WTC11 (cell line): ENCODE data around the gene RUNX1. TPM values are rescaled to one million over a fixed set of nuclear protein-coding genes. Genes with fewer than 3 reads are reported as not detected.

Experiments
- ATAC-seq: fragments of 200-7000 bp; cut with Tn5 transposase; 2 replicates; pipeline ENCODE4 v1.10.0; 2021; ENCODE audit warnings: mild to moderate bottlenecking, moderate library complexity
- CTCF ChIA-PET: fragments of 300-600 bp; sonication (Branson Sonifier 250); formaldehyde crosslinking; loops from one replicate; lab custom pipeline; 2021; ENCODE audit warnings: antibody characterized with exemption; lab: Charles Lee
- POLR2A ChIA-PET: fragments of 350-600 bp; sonication (Branson Sonifier 250); formaldehyde crosslinking; loops from one replicate; lab custom pipeline; 2021; ENCODE audit warnings: antibody characterized with exemption; lab: Charles Lee
- DNase-seq: peaks from one replicate; pipeline ENCODE4 v3.0.0; 2021; ENCODE audit warnings: low spot score
- H3K27ac Mint-ChIP-seq: 2 replicates; pipeline ENCODE4 v1.8.0; 2021; ENCODE audit warnings: mixed read lengths
- H3K27me3 Mint-ChIP-seq: 2 replicates; pipeline ENCODE4 v1.8.0; 2021; ENCODE audit warnings: low read depth, mild to moderate bottlenecking, moderate library complexity, mixed read lengths
- H3K36me3 Mint-ChIP-seq: 2 replicates; pipeline ENCODE4 v1.8.0; 2021; ENCODE audit warnings: mixed read lengths
- H3K4me1 Mint-ChIP-seq: 2 replicates; pipeline ENCODE4 v1.8.0; 2022; ENCODE audit warnings: mixed read lengths
- H3K4me3 Mint-ChIP-seq: 2 replicates; pipeline ENCODE4 v1.8.0; 2021; ENCODE audit warnings: mild to moderate bottlenecking, moderate library complexity, mixed read lengths
- H3K9me3 Mint-ChIP-seq: 2 replicates; pipeline ENCODE4 v1.8.0; 2021; ENCODE audit warnings: mixed read lengths
- ATF1 ChIP-seq: sonication (generic); formaldehyde crosslinking; IDR thresholded peaks from 2 replicates; pipeline ENCODE4 v1.8.1; 2023; ENCODE audit warnings: mild to moderate bottlenecking, moderate library complexity, missing genetic modification reagents
- CREM ChIP-seq: sonication (generic); formaldehyde crosslinking; IDR thresholded peaks from 2 replicates; pipeline ENCODE4 v1.8.1; 2022; ENCODE audit warnings: mild to moderate bottlenecking, missing genetic modification reagents, moderate library complexity
- ELF4 ChIP-seq: sonication (generic); formaldehyde crosslinking; IDR thresholded peaks from 2 replicates; pipeline ENCODE4 v1.8.1; 2022; ENCODE audit warnings: low read depth, mild to moderate bottlenecking, moderate library complexity, missing genetic modification reagents
- EMX1 ChIP-seq: fragments of 250-450 bp; sonication (Bioruptor Pico); IDR thresholded peaks from 2 replicates; pipeline ENCODE4 v1.8.0; 2021; ENCODE audit warnings: mild to moderate bottlenecking
- FOXK1 ChIP-seq: sonication (generic); formaldehyde crosslinking; IDR thresholded peaks from 2 replicates; pipeline ENCODE4 v1.8.0; 2022; ENCODE audit warnings: mild to moderate bottlenecking, moderate library complexity, missing genetic modification reagents
- GRHL2 ChIP-seq: fragments of 250-450 bp; sonication (Bioruptor Pico); IDR thresholded peaks from 2 replicates; pipeline ENCODE4 v1.8.0; 2022; ENCODE audit warnings: mild to moderate bottlenecking, moderate library complexity; ENCODE audit not compliant: insufficient replicate concordance, severe bottlenecking
- KAT7 ChIP-seq: sonication (generic); formaldehyde crosslinking; IDR thresholded peaks from 2 replicates; pipeline ENCODE4 v1.8.1; 2023; ENCODE audit warnings: missing genetic modification reagents, mild to moderate bottlenecking, borderline replicate concordance
- NFE2L1 ChIP-seq: sonication (generic); formaldehyde crosslinking; IDR thresholded peaks from 2 replicates; pipeline ENCODE4 v1.8.1; 2023; ENCODE audit warnings: missing genetic modification reagents
- NFYB ChIP-seq: sonication (generic); formaldehyde crosslinking; conservative IDR thresholded peaks from 2 replicates; pipeline ENCODE4 v1.8.0; 2022; ENCODE audit warnings: low read depth, missing genetic modification reagents
- NR1H2 ChIP-seq: sonication (generic); formaldehyde crosslinking; IDR thresholded peaks from 2 replicates; pipeline ENCODE4 v1.9.0; 2021; ENCODE audit warnings: mild to moderate bottlenecking, moderate library complexity, missing genetic modification reagents
- SP1 ChIP-seq: sonication (generic); formaldehyde crosslinking; conservative IDR thresholded peaks from 2 replicates; pipeline ENCODE4 v1.8.1; 2022; ENCODE audit warnings: missing genetic modification reagents
- TP53 ChIP-seq: sonication (generic); formaldehyde crosslinking; IDR thresholded peaks from 2 replicates; pipeline ENCODE4 v1.8.1; 2023; ENCODE audit warnings: mild to moderate bottlenecking, missing genetic modification reagents
- ZNF263 ChIP-seq: sonication (generic); formaldehyde crosslinking; IDR thresholded peaks from 2 replicates; pipeline ENCODE4 v1.8.1; 2022; ENCODE audit warnings: low read depth, mild to moderate bottlenecking, moderate library complexity, missing genetic modification reagents
- total RNA-seq: library from RNA; stranded (reverse); gene quantifications from 3 replicates; pipeline ENCODE4 v1.2.3, GENCODE V29; 2021
- TF ChIP-seq, protein P1 (sequence below): sonication (generic); formaldehyde crosslinking; IDR thresholded peaks from 2 replicates; pipeline ENCODE4 v1.8.0; 2022; ENCODE audit warnings: mild to moderate bottlenecking, missing genetic modification reagents
- TF ChIP-seq, protein P2 (sequence below): sonication (generic); formaldehyde crosslinking; IDR thresholded peaks from 2 replicates; pipeline ENCODE4 v1.8.0; 2023; ENCODE audit warnings: missing genetic modification reagents, mild to moderate bottlenecking, borderline replicate concordance
- TF ChIP-seq, protein P3 (sequence below): sonication (generic); formaldehyde crosslinking; IDR thresholded peaks from 2 replicates; pipeline ENCODE4 v1.8.0; 2023; ENCODE audit warnings: missing genetic modification reagents
- TF ChIP-seq, protein P4 (sequence below): sonication (generic); formaldehyde crosslinking; conservative IDR thresholded peaks from 2 replicates; pipeline ENCODE4 v1.8.1; 2022; ENCODE audit warnings: mild to moderate bottlenecking, missing genetic modification reagents
- TF ChIP-seq, protein P5 (sequence below): sonication (generic); formaldehyde crosslinking; IDR thresholded peaks from 2 replicates; pipeline ENCODE4 v1.8.1; 2023; ENCODE audit warnings: mild to moderate bottlenecking, missing genetic modification reagents, borderline replicate concordance
- TF ChIP-seq, protein P6 (sequence below): fragments of 250-450 bp; sonication (Bioruptor Pico); IDR thresholded peaks from 2 replicates; pipeline ENCODE4 v1.9.0; 2021; ENCODE audit warnings: mild to moderate bottlenecking, borderline replicate concordance

The RUNX1 gene
- total RNA-seq, 1 experiment from 2014 or later = 2.2 TPM

DNA sequence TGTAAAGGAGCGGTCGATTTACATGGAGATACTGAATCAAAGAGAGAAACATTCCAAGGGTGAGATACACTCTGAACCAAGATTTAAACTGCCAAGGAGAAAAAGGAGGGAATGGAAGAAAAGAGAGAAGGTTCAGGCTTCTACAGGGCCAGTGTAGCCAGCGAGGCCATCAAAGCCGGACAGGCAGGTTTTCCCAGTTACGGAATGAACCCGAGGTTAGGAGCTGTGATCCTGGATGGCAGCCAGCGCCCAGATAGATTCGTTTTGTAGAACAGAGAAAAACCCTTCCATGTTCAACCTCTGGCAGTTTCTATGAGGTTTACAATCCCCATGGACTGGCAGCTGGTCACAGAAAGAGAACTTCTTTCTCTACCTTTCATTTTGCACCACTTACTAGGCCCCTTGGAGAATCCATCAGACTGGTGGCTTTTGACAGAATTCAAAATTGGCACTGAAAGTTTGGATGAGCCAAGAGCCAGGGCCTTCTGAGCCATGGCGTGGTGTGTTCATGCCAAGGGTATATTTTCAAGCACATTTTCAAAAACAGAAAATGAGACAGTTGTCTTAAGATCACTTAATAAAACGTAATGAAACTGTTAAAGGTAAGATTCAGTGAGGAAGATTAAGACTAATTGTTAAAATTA is 171.5 kb downstream of the RUNX1 start:
- no peak for TF ChIP-seq NR1H2
- no peak for TF ChIP-seq TP53 (CRISPR knock-in tag)
- TF ChIP-seq KAT7 = no peak
- TF ChIP-seq, protein P1, sequence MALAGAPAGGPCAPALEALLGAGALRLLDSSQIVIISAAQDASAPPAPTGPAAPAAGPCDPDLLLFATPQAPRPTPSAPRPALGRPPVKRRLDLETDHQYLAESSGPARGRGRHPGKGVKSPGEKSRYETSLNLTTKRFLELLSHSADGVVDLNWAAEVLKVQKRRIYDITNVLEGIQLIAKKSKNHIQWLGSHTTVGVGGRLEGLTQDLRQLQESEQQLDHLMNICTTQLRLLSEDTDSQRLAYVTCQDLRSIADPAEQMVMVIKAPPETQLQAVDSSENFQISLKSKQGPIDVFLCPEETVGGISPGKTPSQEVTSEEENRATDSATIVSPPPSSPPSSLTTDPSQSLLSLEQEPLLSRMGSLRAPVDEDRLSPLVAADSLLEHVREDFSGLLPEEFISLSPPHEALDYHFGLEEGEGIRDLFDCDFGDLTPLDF (CRISPR knock-in tag) = no peak
- no peak for TF ChIP-seq NFE2L1
- no peak for TF ChIP-seq EMX1 (CRISPR knock-in tag)
- no peak for TF ChIP-seq NFYB (CRISPR knock-in tag)
- no peak for TF ChIP-seq GRHL2
- TF ChIP-seq, protein P2, sequence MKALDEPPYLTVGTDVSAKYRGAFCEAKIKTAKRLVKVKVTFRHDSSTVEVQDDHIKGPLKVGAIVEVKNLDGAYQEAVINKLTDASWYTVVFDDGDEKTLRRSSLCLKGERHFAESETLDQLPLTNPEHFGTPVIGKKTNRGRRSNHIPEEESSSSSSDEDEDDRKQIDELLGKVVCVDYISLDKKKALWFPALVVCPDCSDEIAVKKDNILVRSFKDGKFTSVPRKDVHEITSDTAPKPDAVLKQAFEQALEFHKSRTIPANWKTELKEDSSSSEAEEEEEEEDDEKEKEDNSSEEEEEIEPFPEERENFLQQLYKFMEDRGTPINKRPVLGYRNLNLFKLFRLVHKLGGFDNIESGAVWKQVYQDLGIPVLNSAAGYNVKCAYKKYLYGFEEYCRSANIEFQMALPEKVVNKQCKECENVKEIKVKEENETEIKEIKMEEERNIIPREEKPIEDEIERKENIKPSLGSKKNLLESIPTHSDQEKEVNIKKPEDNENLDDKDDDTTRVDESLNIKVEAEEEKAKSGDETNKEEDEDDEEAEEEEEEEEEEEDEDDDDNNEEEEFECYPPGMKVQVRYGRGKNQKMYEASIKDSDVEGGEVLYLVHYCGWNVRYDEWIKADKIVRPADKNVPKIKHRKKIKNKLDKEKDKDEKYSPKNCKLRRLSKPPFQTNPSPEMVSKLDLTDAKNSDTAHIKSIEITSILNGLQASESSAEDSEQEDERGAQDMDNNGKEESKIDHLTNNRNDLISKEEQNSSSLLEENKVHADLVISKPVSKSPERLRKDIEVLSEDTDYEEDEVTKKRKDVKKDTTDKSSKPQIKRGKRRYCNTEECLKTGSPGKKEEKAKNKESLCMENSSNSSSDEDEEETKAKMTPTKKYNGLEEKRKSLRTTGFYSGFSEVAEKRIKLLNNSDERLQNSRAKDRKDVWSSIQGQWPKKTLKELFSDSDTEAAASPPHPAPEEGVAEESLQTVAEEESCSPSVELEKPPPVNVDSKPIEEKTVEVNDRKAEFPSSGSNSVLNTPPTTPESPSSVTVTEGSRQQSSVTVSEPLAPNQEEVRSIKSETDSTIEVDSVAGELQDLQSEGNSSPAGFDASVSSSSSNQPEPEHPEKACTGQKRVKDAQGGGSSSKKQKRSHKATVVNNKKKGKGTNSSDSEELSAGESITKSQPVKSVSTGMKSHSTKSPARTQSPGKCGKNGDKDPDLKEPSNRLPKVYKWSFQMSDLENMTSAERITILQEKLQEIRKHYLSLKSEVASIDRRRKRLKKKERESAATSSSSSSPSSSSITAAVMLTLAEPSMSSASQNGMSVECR (CRISPR knock-in tag) = no peak
- no peak for TF ChIP-seq SP1
- TF ChIP-seq ATF1 (CRISPR knock-in tag) = no peak
- TF ChIP-seq, protein P3, sequence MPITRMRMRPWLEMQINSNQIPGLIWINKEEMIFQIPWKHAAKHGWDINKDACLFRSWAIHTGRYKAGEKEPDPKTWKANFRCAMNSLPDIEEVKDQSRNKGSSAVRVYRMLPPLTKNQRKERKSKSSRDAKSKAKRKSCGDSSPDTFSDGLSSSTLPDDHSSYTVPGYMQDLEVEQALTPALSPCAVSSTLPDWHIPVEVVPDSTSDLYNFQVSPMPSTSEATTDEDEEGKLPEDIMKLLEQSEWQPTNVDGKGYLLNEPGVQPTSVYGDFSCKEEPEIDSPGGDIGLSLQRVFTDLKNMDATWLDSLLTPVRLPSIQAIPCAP (CRISPR knock-in tag) = no peak
- TF ChIP-seq, protein P4, sequence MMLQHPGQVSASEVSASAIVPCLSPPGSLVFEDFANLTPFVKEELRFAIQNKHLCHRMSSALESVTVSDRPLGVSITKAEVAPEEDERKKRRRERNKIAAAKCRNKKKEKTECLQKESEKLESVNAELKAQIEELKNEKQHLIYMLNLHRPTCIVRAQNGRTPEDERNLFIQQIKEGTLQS (CRISPR knock-in tag) = no peak
- TF ChIP-seq FOXK1 (CRISPR knock-in tag) = no peak
- Mint-ChIP-seq H3K4me3 (no peak overlapping the region), H3K36me3 (no peaks in the 10 kb centered on the region), H3K27ac (no peak overlapping the region), H3K4me1 (0 out of 2 replicates have a peak, but pooled peaks cover 3% of the 10 kb centered on the region), H3K9me3 (no peaks in the 10 kb centered on the region), H3K27me3 (peaks cover 21% of the 10 kb centered on the region)
- DNase-seq (no peak), ATAC-seq (no peak)
- POLR2A ChIA-PET = no interaction called here
- CTCF ChIA-PET = interaction anchor here (1.1 kb wide), 1 partner anchor 12 kb away, joined by 6 read pairs; no protein-coding TSS in a partner anchor

DNA sequence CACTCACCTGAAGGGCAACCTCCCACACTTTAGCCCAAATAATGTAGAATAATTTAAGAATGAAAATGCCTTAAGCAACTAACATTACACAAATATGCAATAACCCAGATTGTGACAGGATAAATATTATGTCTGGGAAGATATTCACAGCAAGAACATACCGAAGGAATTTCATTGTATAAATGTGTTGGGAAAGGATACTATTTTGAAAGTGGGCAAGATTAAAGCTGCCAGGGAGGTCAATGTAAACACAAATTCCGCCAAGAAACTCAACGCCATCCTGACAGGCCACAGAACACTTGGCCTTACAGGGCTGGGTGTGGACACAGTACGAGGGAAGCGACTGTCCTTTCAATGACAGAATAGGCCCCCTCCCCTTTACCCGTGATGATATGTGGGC is 173.3 kb downstream of the RUNX1 start:
- no peaks in the 10 kb centered on the region for H3K9me3 Mint-ChIP-seq
- ChIA-PET POLR2A (no interaction called here), CTCF (no interaction called here)
- H3K27me3 Mint-ChIP-seq = peaks cover 12% of the 10 kb centered on the region
- H3K4me1 Mint-ChIP-seq = 0 out of 2 replicates have a peak, but pooled peaks cover 3% of the 10 kb centered on the region
- H3K36me3 Mint-ChIP-seq = no peaks in the 10 kb centered on the region
- no peak overlapping the region for H3K4me3 Mint-ChIP-seq
- DNase-seq (no peak), ATAC-seq (no peak)
- no peak overlapping the region for H3K27ac Mint-ChIP-seq
- TF ChIP-seq GRHL2 = no peak
- TF ChIP-seq ELF4 (CRISPR knock-in tag) = no peak
- no peak for TF ChIP-seq ZNF263 (CRISPR knock-in tag)
- TF ChIP-seq, protein P5, sequence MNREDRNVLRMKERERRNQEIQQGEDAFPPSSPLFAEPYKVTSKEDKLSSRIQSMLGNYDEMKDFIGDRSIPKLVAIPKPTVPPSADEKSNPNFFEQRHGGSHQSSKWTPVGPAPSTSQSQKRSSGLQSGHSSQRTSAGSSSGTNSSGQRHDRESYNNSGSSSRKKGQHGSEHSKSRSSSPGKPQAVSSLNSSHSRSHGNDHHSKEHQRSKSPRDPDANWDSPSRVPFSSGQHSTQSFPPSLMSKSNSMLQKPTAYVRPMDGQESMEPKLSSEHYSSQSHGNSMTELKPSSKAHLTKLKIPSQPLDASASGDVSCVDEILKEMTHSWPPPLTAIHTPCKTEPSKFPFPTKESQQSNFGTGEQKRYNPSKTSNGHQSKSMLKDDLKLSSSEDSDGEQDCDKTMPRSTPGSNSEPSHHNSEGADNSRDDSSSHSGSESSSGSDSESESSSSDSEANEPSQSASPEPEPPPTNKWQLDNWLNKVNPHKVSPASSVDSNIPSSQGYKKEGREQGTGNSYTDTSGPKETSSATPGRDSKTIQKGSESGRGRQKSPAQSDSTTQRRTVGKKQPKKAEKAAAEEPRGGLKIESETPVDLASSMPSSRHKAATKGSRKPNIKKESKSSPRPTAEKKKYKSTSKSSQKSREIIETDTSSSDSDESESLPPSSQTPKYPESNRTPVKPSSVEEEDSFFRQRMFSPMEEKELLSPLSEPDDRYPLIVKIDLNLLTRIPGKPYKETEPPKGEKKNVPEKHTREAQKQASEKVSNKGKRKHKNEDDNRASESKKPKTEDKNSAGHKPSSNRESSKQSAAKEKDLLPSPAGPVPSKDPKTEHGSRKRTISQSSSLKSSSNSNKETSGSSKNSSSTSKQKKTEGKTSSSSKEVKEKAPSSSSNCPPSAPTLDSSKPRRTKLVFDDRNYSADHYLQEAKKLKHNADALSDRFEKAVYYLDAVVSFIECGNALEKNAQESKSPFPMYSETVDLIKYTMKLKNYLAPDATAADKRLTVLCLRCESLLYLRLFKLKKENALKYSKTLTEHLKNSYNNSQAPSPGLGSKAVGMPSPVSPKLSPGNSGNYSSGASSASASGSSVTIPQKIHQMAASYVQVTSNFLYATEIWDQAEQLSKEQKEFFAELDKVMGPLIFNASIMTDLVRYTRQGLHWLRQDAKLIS (CRISPR knock-in tag) = no peak
- no peak for TF ChIP-seq NFYB (CRISPR knock-in tag)
- TF ChIP-seq, protein P6, sequence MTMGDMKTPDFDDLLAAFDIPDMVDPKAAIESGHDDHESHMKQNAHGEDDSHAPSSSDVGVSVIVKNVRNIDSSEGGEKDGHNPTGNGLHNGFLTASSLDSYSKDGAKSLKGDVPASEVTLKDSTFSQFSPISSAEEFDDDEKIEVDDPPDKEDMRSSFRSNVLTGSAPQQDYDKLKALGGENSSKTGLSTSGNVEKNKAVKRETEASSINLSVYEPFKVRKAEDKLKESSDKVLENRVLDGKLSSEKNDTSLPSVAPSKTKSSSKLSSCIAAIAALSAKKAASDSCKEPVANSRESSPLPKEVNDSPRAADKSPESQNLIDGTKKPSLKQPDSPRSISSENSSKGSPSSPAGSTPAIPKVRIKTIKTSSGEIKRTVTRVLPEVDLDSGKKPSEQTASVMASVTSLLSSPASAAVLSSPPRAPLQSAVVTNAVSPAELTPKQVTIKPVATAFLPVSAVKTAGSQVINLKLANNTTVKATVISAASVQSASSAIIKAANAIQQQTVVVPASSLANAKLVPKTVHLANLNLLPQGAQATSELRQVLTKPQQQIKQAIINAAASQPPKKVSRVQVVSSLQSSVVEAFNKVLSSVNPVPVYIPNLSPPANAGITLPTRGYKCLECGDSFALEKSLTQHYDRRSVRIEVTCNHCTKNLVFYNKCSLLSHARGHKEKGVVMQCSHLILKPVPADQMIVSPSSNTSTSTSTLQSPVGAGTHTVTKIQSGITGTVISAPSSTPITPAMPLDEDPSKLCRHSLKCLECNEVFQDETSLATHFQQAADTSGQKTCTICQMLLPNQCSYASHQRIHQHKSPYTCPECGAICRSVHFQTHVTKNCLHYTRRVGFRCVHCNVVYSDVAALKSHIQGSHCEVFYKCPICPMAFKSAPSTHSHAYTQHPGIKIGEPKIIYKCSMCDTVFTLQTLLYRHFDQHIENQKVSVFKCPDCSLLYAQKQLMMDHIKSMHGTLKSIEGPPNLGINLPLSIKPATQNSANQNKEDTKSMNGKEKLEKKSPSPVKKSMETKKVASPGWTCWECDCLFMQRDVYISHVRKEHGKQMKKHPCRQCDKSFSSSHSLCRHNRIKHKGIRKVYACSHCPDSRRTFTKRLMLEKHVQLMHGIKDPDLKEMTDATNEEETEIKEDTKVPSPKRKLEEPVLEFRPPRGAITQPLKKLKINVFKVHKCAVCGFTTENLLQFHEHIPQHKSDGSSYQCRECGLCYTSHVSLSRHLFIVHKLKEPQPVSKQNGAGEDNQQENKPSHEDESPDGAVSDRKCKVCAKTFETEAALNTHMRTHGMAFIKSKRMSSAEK = no peak
- no peak for TF ChIP-seq CREM (CRISPR knock-in tag)
